K562 (cell line): ENCODE measurements around the gene STIM1. TPM values are rescaled to one million over a fixed set of nuclear protein-coding genes. Genes with fewer than 3 reads are reported as not detected.

ENCODE experiments used
- BCL6 ChIP-seq: fragments of 250-450 bp; sonication (Bioruptor Pico); IDR thresholded peaks from 2 replicates; pipeline ENCODE4 v1.4.0; 2020
- CBX1 ChIP-seq: sonication (generic); IDR thresholded peaks from 2 replicates; pipeline ENCODE4 v1.6.1; 2016; ENCODE audit warnings: antibody characterized with exemption, low read depth, mild to moderate bottlenecking
- CBX5 ChIP-seq: IDR thresholded peaks from 2 replicates; pipeline ENCODE4 v1.6.1; 2014; ENCODE audit warnings: low read depth, borderline replicate concordance
- DDX20 ChIP-seq: fragments of 450-650 bp; IDR thresholded peaks from 2 replicates; pipeline ENCODE4 v1.6.1; 2016; ENCODE audit warnings: missing genetic modification characterization, low read depth, mild to moderate bottlenecking, missing compliant biosample characterization, moderate library complexity
- LARP7 ChIP-seq: fragments of 450-650 bp; IDR thresholded peaks from 2 replicates; pipeline ENCODE4 v1.6.1; 2016
- MEF2A ChIP-seq: IDR thresholded peaks from 2 replicates; pipeline ENCODE4 v1.6.1; 2011; ENCODE audit warnings: low read depth, mild to moderate bottlenecking, low read length, moderate library complexity; ENCODE audit not compliant: control insufficient read depth
- PTBP1 ChIP-seq: fragments of 200-400 bp; formaldehyde crosslinking; IDR thresholded peaks from 2 replicates; pipeline ENCODE4 v1.6.1; 2017; ENCODE audit warnings: low read depth, low read length
- RUNX1 ChIP-seq: sonication (generic); IDR thresholded peaks from 2 replicates; pipeline ENCODE4 v1.6.1; 2016; ENCODE audit warnings: antibody characterized with exemption, low read depth
- ZKSCAN3 ChIP-seq: fragments of 250-450 bp; sonication (Bioruptor Pico); IDR thresholded peaks from 2 replicates; pipeline ENCODE4 v1.4.0; 2020
- ZNF77 ChIP-seq: fragments of 250-450 bp; sonication (Bioruptor Pico); IDR thresholded peaks from 2 replicates; pipeline ENCODE4 v1.5.0; 2020
- polyA plus RNA-seq, 8 experiments: library from polyadenylated mRNA; depleted of rRNA in 4 of 8; stranded (reverse) in 5 of 8; unstranded in 3 of 8; fragments of >200 nt; fragmentation: Nextera tagmentation in 2 of 8; fragmentation: Illumina TruSeq in 1 of 8; extraction: Ambion mirVana in 2 of 8; extraction: Trizol in 1 of 8; gene quantifications; 2 replicates each; pipeline versions ENCODE4 v1.2.1 to v1.2.3, GENCODE V29; 2011 to 2014; ENCODE audit warnings: inconsistent platforms in 1 of 8, missing spikeins in 1 of 8
- total RNA-seq, 7 experiments: library from RNA; depleted of rRNA in 6 of 7; stranded (reverse); fragments of >200 nt in 6 of 7; fragmentation: Illumina TruSeq in 2 of 7; extraction: Trizol in 2 of 7; gene quantifications; 2 replicates each; pipeline versions ENCODE4 v1.2.1 to v1.2.3, GENCODE V29; 2011 to 2021; ENCODE audit warnings: low replicate concordance in 1 of 7
- TF ChIP-seq, protein P1 (sequence below), 2 experiments: IDR thresholded peaks; 2 replicates each; pipeline ENCODE4 v1.6.1; 2011; ENCODE audit warnings: borderline replicate concordance in 1 of 2, control low read depth in 1 of 2, low read depth in 1 of 2, low read length in 1 of 2, mild to moderate bottlenecking in 1 of 2, mixed read lengths in 1 of 2, moderate library complexity in 1 of 2; ENCODE audit not compliant: insufficient read depth in 1 of 2, insufficient read length in 1 of 2, poor library complexity in 1 of 2, severe bottlenecking in 1 of 2; ENCODE audit errors: extremely low read depth in 1 of 2
- TF ChIP-seq, protein P2 (sequence below): fragments of 450-650 bp; IDR thresholded peaks from 2 replicates; pipeline ENCODE4 v1.6.1; 2017; ENCODE audit warnings: antibody characterized with exemption, mild to moderate bottlenecking
- TF ChIP-seq, protein P3 (sequence below): sonication (generic); formaldehyde crosslinking; IDR thresholded peaks from 2 replicates; pipeline ENCODE4 v1.8.1; 2023; ENCODE audit warnings: missing genetic modification reagents, mild to moderate bottlenecking, borderline replicate concordance
- TF ChIP-seq, protein P4 (sequence below): sonication (generic); IDR thresholded peaks from 2 replicates; pipeline ENCODE4 v1.6.1; 2016
- TF ChIP-seq, protein P5 (sequence below): fragments of 450-650 bp; conservative IDR thresholded peaks from 2 replicates; pipeline ENCODE4 v1.6.1; 2016; ENCODE audit warnings: missing genetic modification characterization, low read depth, mild to moderate bottlenecking, missing compliant biosample characterization, moderate library complexity

The STIM1 gene
- total and polyA plus RNA-seq, 9 of the 15 experiments (the other 6 are each of a cell fraction or from before 2014, with no cell fraction given): 7.7 to 50.5 (median 22.5) TPM

DNA sequence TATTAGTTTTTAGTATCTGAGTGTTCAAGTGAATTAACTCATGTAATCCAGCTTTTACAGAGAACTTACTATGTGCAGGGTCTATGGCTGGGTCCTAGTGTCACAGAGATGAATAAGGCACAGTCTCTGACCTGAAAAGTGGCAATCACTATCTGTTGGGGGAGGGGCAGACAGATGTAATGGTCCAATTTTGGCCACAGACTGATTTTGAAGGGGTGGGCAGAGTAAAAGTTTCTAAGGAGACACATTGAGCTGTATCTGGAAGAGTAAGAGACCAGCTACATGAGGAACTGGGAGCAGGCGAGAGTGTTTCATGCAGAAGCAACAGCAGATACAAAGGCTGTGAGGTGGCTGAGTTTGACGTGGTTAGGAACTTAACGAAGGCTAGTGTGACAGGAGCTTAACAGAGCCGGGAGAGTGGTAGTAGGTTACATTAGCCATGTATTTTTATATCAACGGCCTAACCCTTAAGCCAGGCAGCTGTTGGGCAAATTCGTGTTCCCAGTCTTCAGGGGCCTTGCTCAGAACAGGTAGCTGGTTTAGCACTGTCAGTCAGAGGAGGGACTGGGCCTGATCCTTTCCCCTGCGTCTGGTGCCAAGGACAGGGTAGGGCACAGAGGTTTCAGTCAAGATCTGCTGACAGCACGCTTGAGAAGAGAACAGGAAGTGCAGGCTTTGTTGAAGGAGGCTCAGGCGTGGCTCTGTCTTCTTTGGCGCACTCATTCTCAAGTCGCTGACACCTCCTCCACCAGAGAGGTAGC lies 1.4 kb upstream of the STIM1 start (continued):
- TF ChIP-seq, protein P1, sequence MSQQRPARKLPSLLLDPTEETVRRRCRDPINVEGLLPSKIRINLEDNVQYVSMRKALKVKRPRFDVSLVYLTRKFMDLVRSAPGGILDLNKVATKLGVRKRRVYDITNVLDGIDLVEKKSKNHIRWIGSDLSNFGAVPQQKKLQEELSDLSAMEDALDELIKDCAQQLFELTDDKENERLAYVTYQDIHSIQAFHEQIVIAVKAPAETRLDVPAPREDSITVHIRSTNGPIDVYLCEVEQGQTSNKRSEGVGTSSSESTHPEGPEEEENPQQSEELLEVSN (IDR thresholded peaks at IDR 0.05; ENCODE audit: borderline replicate concordance in 1 of 2, extremely low read depth in 1 of 2, insufficient read depth in 1 of 2, insufficient read length in 1 of 2, low read depth in 1 of 2, low read length in 1 of 2, poor library complexity in 1 of 2, severe bottlenecking in 1 of 2): peak in 1 of 2 experiments; percentile 40
- TF ChIP-seq MEF2A (peak; percentile 29; the same call in 1 of the 2 replicates), PTBP1 (no peak), CBX5 (no peak), DDX20 (tag) (no peak), ZNF77 (CRISPR knock-in tag) (no peak), BCL6 (CRISPR knock-in tag) (0 out of 2 replicates have a peak, but pooled peaks have one; percentile 7), ZKSCAN3 (CRISPR knock-in tag) (no peak), CBX1 (no peak), RUNX1 (no peak), LARP7 (no peak)
- TF ChIP-seq, protein P2, sequence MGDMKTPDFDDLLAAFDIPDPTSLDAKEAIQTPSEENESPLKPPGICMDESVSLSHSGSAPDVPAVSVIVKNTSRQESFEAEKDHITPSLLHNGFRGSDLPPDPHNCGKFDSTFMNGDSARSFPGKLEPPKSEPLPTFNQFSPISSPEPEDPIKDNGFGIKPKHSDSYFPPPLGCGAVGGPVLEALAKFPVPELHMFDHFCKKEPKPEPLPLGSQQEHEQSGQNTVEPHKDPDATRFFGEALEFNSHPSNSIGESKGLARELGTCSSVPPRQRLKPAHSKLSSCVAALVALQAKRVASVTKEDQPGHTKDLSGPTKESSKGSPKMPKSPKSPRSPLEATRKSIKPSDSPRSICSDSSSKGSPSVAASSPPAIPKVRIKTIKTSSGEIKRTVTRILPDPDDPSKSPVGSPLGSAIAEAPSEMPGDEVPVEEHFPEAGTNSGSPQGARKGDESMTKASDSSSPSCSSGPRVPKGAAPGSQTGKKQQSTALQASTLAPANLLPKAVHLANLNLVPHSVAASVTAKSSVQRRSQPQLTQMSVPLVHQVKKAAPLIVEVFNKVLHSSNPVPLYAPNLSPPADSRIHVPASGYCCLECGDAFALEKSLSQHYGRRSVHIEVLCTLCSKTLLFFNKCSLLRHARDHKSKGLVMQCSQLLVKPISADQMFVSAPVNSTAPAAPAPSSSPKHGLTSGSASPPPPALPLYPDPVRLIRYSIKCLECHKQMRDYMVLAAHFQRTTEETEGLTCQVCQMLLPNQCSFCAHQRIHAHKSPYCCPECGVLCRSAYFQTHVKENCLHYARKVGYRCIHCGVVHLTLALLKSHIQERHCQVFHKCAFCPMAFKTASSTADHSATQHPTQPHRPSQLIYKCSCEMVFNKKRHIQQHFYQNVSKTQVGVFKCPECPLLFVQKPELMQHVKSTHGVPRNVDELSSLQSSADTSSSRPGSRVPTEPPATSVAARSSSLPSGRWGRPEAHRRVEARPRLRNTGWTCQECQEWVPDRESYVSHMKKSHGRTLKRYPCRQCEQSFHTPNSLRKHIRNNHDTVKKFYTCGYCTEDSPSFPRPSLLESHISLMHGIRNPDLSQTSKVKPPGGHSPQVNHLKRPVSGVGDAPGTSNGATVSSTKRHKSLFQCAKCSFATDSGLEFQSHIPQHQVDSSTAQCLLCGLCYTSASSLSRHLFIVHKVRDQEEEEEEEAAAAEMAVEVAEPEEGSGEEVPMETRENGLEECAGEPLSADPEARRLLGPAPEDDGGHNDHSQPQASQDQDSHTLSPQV: peak; percentile 35
- TF ChIP-seq, protein P3, sequence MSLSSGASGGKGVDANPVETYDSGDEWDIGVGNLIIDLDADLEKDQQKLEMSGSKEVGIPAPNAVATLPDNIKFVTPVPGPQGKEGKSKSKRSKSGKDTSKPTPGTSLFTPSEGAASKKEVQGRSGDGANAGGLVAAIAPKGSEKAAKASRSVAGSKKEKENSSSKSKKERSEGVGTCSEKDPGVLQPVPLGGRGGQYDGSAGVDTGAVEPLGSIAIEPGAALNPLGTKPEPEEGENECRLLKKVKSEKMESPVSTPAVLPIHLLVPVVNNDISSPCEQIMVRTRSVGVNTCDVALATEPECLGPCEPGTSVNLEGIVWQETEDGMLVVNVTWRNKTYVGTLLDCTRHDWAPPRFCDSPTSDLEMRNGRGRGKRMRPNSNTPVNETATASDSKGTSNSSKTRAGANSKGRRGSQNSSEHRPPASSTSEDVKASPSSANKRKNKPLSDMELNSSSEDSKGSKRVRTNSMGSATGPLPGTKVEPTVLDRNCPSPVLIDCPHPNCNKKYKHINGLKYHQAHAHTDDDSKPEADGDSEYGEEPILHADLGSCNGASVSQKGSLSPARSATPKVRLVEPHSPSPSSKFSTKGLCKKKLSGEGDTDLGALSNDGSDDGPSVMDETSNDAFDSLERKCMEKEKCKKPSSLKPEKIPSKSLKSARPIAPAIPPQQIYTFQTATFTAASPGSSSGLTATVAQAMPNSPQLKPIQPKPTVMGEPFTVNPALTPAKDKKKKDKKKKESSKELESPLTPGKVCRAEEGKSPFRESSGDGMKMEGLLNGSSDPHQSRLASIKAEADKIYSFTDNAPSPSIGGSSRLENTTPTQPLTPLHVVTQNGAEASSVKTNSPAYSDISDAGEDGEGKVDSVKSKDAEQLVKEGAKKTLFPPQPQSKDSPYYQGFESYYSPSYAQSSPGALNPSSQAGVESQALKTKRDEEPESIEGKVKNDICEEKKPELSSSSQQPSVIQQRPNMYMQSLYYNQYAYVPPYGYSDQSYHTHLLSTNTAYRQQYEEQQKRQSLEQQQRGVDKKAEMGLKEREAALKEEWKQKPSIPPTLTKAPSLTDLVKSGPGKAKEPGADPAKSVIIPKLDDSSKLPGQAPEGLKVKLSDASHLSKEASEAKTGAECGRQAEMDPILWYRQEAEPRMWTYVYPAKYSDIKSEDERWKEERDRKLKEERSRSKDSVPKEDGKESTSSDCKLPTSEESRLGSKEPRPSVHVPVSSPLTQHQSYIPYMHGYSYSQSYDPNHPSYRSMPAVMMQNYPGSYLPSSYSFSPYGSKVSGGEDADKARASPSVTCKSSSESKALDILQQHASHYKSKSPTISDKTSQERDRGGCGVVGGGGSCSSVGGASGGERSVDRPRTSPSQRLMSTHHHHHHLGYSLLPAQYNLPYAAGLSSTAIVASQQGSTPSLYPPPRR: no peak
- TF ChIP-seq, protein P4, sequence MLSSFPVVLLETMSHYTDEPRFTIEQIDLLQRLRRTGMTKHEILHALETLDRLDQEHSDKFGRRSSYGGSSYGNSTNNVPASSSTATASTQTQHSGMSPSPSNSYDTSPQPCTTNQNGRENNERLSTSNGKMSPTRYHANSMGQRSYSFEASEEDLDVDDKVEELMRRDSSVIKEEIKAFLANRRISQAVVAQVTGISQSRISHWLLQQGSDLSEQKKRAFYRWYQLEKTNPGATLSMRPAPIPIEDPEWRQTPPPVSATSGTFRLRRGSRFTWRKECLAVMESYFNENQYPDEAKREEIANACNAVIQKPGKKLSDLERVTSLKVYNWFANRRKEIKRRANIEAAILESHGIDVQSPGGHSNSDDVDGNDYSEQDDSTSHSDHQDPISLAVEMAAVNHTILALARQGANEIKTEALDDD: peak; percentile 71
- TF ChIP-seq, protein P5, sequence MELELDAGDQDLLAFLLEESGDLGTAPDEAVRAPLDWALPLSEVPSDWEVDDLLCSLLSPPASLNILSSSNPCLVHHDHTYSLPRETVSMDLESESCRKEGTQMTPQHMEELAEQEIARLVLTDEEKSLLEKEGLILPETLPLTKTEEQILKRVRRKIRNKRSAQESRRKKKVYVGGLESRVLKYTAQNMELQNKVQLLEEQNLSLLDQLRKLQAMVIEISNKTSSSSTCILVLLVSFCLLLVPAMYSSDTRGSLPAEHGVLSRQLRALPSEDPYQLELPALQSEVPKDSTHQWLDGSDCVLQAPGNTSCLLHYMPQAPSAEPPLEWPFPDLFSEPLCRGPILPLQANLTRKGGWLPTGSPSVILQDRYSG (tag): peak; percentile 22; the same call in 1 of the 2 replicates
